Motor neuron (in vitro differentiated cells): ENCODE results near the gene RARG. TPM values are rescaled to one million over a fixed set of nuclear protein-coding genes. Genes with fewer than 3 reads are reported as not detected.

Experiments used
- ATAC-seq, 8 experiments: fragments of 200-7000 bp; cut with Tn5 transposase; replicated peaks in 6 of 8; 2 replicates each; pipeline ENCODE4 v1.8.0; 2021; ENCODE audit warnings: mild to moderate bottlenecking in 8 of 8, moderate library complexity in 8 of 8
- H3K27ac ChIP-seq, 2 donors: fragments of 250-450 bp; sonication (Bioruptor Pico); 2 replicates each; pipeline ENCODE4 v1.9.0; 2021; ENCODE audit warnings: antibody characterized with exemption in 2 of 2, mild to moderate bottlenecking in 2 of 2, moderate library complexity in 1 of 2
- H3K4me1 ChIP-seq, 2 donors: fragments of 250-450 bp; sonication (Bioruptor Pico); replicated peaks in 1 of 2; 2 replicates each; pipeline ENCODE4 v1.6.1; 2021; ENCODE audit warnings: antibody characterized with exemption in 2 of 2, mild to moderate bottlenecking in 2 of 2, moderate library complexity in 1 of 2
- H3K4me3 ChIP-seq, 5 donors: fragments of 250-450 bp; sonication (Bioruptor Pico); 2 replicates each; pipeline ENCODE4 v1.9.0; 2021; ENCODE audit warnings: antibody characterized with exemption in 5 of 5, mild to moderate bottlenecking in 5 of 5, moderate library complexity in 4 of 5
- WGBS, 10 experiments: fragments of 450-650 bp; shearing (Covaris generic); methylation state at CpG; one replicate each; pipeline ENCODE4 v1.0.0; 2022; 5-methylcytosine and 5-hydroxymethylcytosine counted together
- in situ Hi-C, 9 experiments: fragments of 400-800 bp; cut with MboI; loops; one replicate each; pipeline ENCODE4 v1.15.0; 2021; ENCODE audit warnings: low sequenced_read_pairs in 9 of 9, low pct_unique_long_range_greater_than_20kb in 2 of 9; ENCODE audit not compliant: unreplicated experiment in 9 of 9
- total RNA-seq, 8 experiments: library from RNA; unstranded; fragments of 300-600 nt; gene quantifications; 2 replicates each; pipeline versions ENCODE4 v1.2.3 to v1.2.4, GENCODE V29; 2022

Gene RARG
- total RNA-seq, 8 experiments from 2014 or later = 0.33 to 37.3 (median 4.2) TPM

DNA sequence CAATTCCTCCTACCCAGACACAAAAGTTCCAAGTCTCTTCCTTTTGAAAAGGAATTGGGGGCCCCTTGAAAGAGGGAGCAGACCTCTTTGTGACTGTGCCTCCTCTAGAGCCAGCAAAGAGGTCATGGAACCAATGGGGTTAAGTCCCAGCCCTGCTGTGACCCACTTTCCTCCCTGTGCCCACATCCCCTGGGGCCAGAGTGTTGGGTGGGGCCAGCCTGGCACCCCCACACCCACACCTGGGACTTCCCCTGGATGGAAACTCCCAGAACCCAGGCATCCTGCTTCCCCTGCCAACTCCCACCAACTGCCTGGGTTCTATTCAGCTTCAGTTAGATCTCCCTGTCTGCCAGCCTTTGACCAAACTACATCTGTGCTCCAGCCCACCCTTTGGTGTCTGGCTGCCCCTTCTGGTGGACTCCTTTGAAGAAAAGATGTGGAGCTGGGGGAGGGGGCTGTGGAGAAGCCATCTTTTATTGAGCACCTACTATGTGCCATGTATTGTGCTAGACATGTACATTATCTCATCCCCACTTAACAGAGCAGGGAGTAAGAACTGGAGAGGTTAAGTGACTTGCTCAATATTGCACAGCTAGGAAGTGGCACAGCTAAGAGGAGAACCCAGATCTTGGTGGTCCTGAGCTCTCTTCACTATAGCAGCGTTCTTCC, 4.6 kb upstream of the RARG start:
- no peak for ATAC-seq
- Histone ChIP-seq H3K4me1 (peaks cover 28 to 35% of the 10 kb centered on the region in 2 donors), H3K4me3 (no peak overlapping the region), H3K27ac (no peak overlapping the region)
- 80 to 89% methylated on average over 1 of the region's 1 CpG; no CpG with 5 or more reads in 8 of the 10 experiments for WGBS, 10 experiments
- in situ Hi-C loops = no loop called here

DNA sequence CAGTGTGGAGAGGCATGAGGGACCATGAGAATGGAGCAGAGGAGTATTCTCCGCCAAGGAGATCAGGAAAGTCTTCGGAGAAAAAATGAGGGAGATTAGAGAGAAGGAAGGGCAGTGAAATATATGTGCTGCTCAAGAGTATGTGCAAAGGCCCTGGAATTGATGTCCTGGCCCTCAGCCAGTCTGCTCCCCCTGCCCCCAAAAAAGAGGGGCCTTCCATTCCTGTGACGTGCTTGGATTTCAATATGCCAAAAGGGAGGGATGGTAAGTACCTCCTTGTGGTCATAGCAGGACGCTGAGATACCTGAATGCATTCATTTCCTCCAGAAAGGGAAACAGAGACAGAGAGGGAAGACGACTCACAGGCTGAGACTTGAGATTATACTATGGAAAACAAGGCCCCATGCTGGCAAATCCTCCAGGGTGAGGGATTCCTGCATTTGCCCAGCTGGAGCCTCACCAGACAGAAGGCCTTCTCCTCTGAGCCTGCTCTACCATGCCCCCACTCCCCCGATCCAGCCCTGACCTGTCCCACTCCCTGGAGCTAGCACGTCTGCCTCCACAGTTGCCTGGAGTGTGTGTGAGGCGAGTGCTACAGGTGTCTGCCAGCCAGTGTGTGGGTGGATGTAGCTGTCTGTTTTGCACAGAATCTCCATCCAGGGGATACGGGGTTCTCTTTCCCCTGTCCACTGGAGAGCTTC, 3.9 kb upstream of the RARG start:
- ATAC-seq = no peak
- in situ Hi-C loops = no loop called here
- Histone ChIP-seq H3K4me1 (peaks cover 28 to 33% of the 10 kb centered on the region in 2 donors), H3K27ac (no peak overlapping the region), H3K4me3 (no peak overlapping the region)
- 20 to 100% (median 74%) methylated on average over 1 to 6 of the region's 9 CpGs; no CpG with 5 or more reads in 2 of the 10 experiments for WGBS, 10 experiments

- in situ Hi-C loops = no loop called here
- Histone ChIP-seq H3K4me3 (no peak overlapping the region), H3K27ac (no peak overlapping the region), H3K4me1 (peaks cover 28 to 33% of the 10 kb centered on the region in 2 donors)
- no peak for ATAC-seq
- WGBS, 10 experiments = 60 to 90% methylated on average over 1 to 2 of the region's 3 CpGs; no CpG with 5 or more reads in 8 of the 10 experiments
Measured at GRCh38 chr12:53235164-53235563, 3.2 kb upstream of the RARG start.

- Histone ChIP-seq H3K27ac (peak overlapping the region in 1 of 2 donors; percentile 12), H3K4me1 (peaks cover 28 to 33% of the 10 kb centered on the region in 2 donors), H3K4me3 (no peak overlapping the region)
- in situ Hi-C loops = no loop called here
- ATAC-seq = peak in 7 of 8 experiments; percentile 5 to 65 (median 49)
- 0 to 7% methylated on average over 3 of the region's 12 CpGs; no CpG with 5 or more reads in 8 of the 10 experiments for WGBS, 10 experiments
Measured at GRCh38 chr12:53234271-53234914, 2.4 kb upstream of the RARG start.

- peak in 3 of 8 experiments; percentile 5 to 39 (median 14) for ATAC-seq
- Histone ChIP-seq H3K4me3 (no peak overlapping the region), H3K27ac (peak overlapping the region in 1 of 2 donors; percentile 12), H3K4me1 (peaks cover 28 to 33% of the 10 kb centered on the region in 2 donors)
- WGBS, 10 experiments = 20 to 86% (median 80%) methylated on average over 1 of the region's 7 CpGs; no CpG with 5 or more reads in 7 of the 10 experiments
- in situ Hi-C loops = no loop called here
Measured at GRCh38 chr12:53233671-53234121, 1.7 kb upstream of the RARG start.

GRCh38 chr12:53232646-53233461, 845 bp upstream of the RARG start:
- no peak overlapping the region for H3K27ac ChIP-seq
- peak; percentile 63 to 82 (median 76) for ATAC-seq
- in situ Hi-C loops = no loop called here
- H3K4me1 ChIP-seq = peaks cover 28 to 33% of the 10 kb centered on the region in 2 donors
- no peak overlapping the region for H3K4me3 ChIP-seq
- 0 to 53% (median 25%) methylated on average over 1 to 7 of the region's 11 CpGs; no CpG with 5 or more reads in 4 of the 10 experiments for WGBS, 10 experiments

DNA sequence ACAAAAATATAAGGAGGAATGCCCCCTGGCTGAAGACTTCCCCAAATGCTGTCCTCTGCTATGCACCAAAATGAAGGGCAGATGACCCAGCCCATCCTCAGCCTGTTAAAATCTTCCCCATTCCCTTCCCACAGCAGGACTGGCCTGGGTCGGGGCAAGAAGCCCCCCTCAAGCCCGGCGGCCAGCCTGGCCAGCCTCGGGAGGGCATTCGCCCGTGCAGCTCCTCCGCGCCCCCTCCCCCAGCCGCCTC, 413 bp downstream of the RARG start:
- Histone ChIP-seq H3K27ac (no peak overlapping the region), H3K4me1 (peaks cover 28 to 33% of the 10 kb centered on the region in 2 donors), H3K4me3 (no peak overlapping the region)
- ATAC-seq = peak in 2 of 8 experiments; percentile 2 to 13
- WGBS, 10 experiments = 0 to 29% methylated on average over 1 of the region's 9 CpGs; no CpG with 5 or more reads in 8 of the 10 experiments
- in situ Hi-C loops = no loop called here

- H3K27ac ChIP-seq = no peak overlapping the region
- H3K4me3 ChIP-seq = no peak overlapping the region
- WGBS, 10 experiments = 81 to 100% methylated on average over 1 to 3 of the region's 10 CpGs; no CpG with 5 or more reads in 8 of the 10 experiments
- in situ Hi-C loops = no loop called here
- H3K4me1 ChIP-seq = peaks cover 30 to 37% of the 10 kb centered on the region in 2 donors
- ATAC-seq = no peak
Measured at GRCh38 chr12:53230108-53230845, 1.7 kb downstream of the RARG start.

GRCh38 chr12:53229454-53229853, 2.6 kb downstream of the RARG start:
- ATAC-seq = no peak
- H3K4me1 ChIP-seq = peaks cover 34 to 40% of the 10 kb centered on the region in 2 donors
- in situ Hi-C loops = no loop called here
- H3K27ac ChIP-seq = no peak overlapping the region
- no peak overlapping the region for H3K4me3 ChIP-seq
- WGBS, 10 experiments = 100% methylated on average over 1 of the region's 2 CpGs; no CpG with 5 or more reads in 6 of the 10 experiments

GRCh38 chr12:53227836-53228235, 4.2 kb downstream of the RARG start:
- in situ Hi-C loops = no loop called here
- peaks cover 34 to 40% of the 10 kb centered on the region in 2 donors for H3K4me1 ChIP-seq
- 57 to 67% methylated on average over 1 of the region's 1 CpG; no CpG with 5 or more reads in 8 of the 10 experiments for whole genome bisulfite sequencing, 10 experiments

DNA sequence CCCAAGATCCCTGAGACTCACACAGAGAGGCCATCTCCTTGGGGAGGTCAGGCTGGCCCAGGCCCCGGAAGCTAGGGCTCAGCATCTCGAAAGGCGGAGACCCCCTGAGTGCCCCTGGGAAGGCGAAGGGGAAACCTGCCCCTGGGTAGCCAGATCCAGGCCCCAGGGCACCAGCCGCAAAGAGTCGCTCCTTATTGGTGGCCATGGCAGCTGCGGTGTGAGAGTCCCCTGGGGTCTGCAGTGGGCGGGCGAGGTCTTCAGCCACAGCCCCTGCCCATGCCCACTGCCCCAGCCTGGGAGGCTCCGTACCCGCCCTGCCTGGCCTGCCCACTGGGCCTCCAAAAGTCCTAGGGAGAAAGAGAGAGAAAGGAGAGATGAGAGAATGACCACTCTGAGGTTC, 4.7 kb downstream of the RARG start:
- WGBS, 10 experiments = 95 to 100% methylated on average over 1 to 8 of the region's 11 CpGs; no CpG with 5 or more reads in 8 of the 10 experiments
- no peak for ATAC-seq
- in situ Hi-C loops = no loop called here
- no peak overlapping the region for H3K4me3 ChIP-seq
- H3K27ac ChIP-seq = no peak overlapping the region
- H3K4me1 ChIP-seq = peaks cover 34 to 40% of the 10 kb centered on the region in 2 donors

More at GRCh38 chr12:53227836-53228235, 4.2 kb downstream of the RARG start:
- Histone ChIP-seq H3K4me3 (no peak overlapping the region), H3K27ac (no peak overlapping the region)
- no peak for ATAC-seq

DNA sequence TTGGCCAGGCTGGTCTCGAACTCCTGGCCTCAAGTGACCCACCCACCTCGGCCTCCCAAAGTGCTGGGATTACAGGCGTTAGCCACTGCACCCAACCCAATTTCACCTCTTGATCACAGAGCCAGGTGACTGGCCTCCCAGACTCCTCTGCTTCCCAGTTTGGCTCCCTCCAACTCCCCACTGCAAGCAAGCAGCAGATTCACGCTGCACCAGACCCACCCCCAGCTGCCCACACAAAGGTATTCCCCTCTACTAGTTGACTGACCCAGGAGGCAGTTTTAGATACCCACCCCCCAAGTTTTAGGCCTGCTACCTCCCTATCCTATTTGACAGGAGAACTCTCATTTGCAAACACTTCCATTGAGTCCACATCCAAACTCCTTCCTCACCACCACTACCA, 5.2 kb downstream of the RARG start:
- Histone ChIP-seq H3K4me1 (peaks cover 35 to 41% of the 10 kb centered on the region in 2 donors), H3K27ac (no peak overlapping the region), H3K4me3 (no peak overlapping the region)
- in situ Hi-C loops = no loop called here
- WGBS, 10 experiments = 60 to 100% (median 100%) methylated on average over 1 of the region's 4 CpGs; no CpG with 5 or more reads in 7 of the 10 experiments
- ATAC-seq = no peak
